Astrocyte (in vitro differentiated cells and primary cell): ENCODE results near the gene CCR4. TPM values are rescaled to one million over a fixed set of nuclear protein-coding genes. Genes with fewer than 3 reads are reported as not detected.

Experiments used
- DNase-seq: peaks from one replicate; pipeline ENCODE4 v3.0.0-alpha.2; 2010; ENCODE audit warnings: low read depth
- FAIRE-seq: peaks from 2 replicates; lab custom pipeline; 2011; peaks lifted over from hg19 to GRCh38; lab: Jason Lieb, UNC
- H2AFZ ChIP-seq: 2 replicates; pipeline ENCODE4 v1.6.0; 2012; ENCODE audit warnings: low read depth, low read length, inconsistent platforms
- H3K27ac ChIP-seq: 2 replicates; pipeline ENCODE4 v1.5.1; 2011; ENCODE audit warnings: low read depth, low read length, inconsistent platforms
- H3K27me3 ChIP-seq: 2 replicates; pipeline ENCODE4 v1.6.0; 2011; ENCODE audit warnings: low read length, inconsistent platforms; ENCODE audit not compliant: insufficient read depth
- H3K36me3 ChIP-seq: 2 replicates; pipeline ENCODE4 v1.5.1; 2011; ENCODE audit warnings: low read length, inconsistent platforms; ENCODE audit not compliant: insufficient read depth
- H3K4me1 ChIP-seq: 2 replicates; pipeline ENCODE4 v1.5.1; 2011; ENCODE audit warnings: low read length, inconsistent platforms; ENCODE audit not compliant: insufficient read depth
- H3K4me2 ChIP-seq: 2 replicates; pipeline ENCODE4 v1.6.0; 2012; ENCODE audit warnings: low read length, inconsistent platforms
- H3K4me3 ChIP-seq: 2 replicates; pipeline ENCODE4 v1.5.1; 2011; ENCODE audit warnings: low read depth, mild to moderate bottlenecking, low read length, inconsistent platforms; ENCODE audit not compliant: insufficient read depth
- H3K79me2 ChIP-seq: 2 replicates; pipeline ENCODE4 v1.6.0; 2012; ENCODE audit warnings: mild to moderate bottlenecking, low read length, inconsistent platforms; ENCODE audit not compliant: insufficient read depth
- H3K9ac ChIP-seq: 2 replicates; pipeline ENCODE4 v1.6.0; 2012; ENCODE audit warnings: mild to moderate bottlenecking, low read length, inconsistent platforms
- H3K9me3 ChIP-seq: 2 replicates; pipeline ENCODE4 v1.5.1; 2012; ENCODE audit warnings: low read depth, mild to moderate bottlenecking, low read length, inconsistent platforms; ENCODE audit not compliant: insufficient read depth
- H4K20me1 ChIP-seq: 2 replicates; pipeline ENCODE4 v1.6.0; 2012; ENCODE audit warnings: low read length, inconsistent platforms; ENCODE audit not compliant: insufficient read depth
- H3K27ac Mint-ChIP-seq: one replicate; pipeline ENCODE4 v1.8.0; 2021; ENCODE audit warnings: mild to moderate bottlenecking, mixed read lengths; ENCODE audit not compliant: unreplicated experiment
- H3K27me3 Mint-ChIP-seq: one replicate; pipeline ENCODE4 v1.8.0; 2021; ENCODE audit warnings: low read depth, mixed read lengths; ENCODE audit not compliant: unreplicated experiment
- H3K36me3 Mint-ChIP-seq: one replicate; pipeline ENCODE4 v1.8.0; 2021; ENCODE audit warnings: low read depth, mixed read lengths; ENCODE audit not compliant: unreplicated experiment
- H3K4me1 Mint-ChIP-seq: one replicate; pipeline ENCODE4 v1.8.0; 2021; ENCODE audit warnings: low read depth, mixed read lengths; ENCODE audit not compliant: unreplicated experiment
- H3K4me3 Mint-ChIP-seq: one replicate; pipeline ENCODE4 v1.8.0; 2021; ENCODE audit warnings: mild to moderate bottlenecking, moderate library complexity, mixed read lengths; ENCODE audit not compliant: unreplicated experiment
- H3K9me3 Mint-ChIP-seq: one replicate; pipeline ENCODE4 v1.8.0; 2021; ENCODE audit warnings: mild to moderate bottlenecking, mixed read lengths; ENCODE audit not compliant: unreplicated experiment
- CTCF ChIP-seq: IDR thresholded peaks from 2 replicates; pipeline ENCODE4 v1.5.1; 2011; ENCODE audit warnings: low read depth, mild to moderate bottlenecking, inconsistent platforms, low read length, moderate library complexity; ENCODE audit not compliant: insufficient read depth
- EZH2 ChIP-seq: IDR thresholded peaks from 2 replicates; pipeline ENCODE4 v1.6.1; 2012; ENCODE audit warnings: mild to moderate bottlenecking, low read length, inconsistent platforms; ENCODE audit not compliant: insufficient read depth
- total RNA-seq: library from RNA; stranded (reverse); gene quantifications from 2 replicates; pipeline ENCODE4 v1.2.1, GENCODE V29; 2021

CCR4 gene
- total RNA-seq, 1 donor from 2014 or later: not detected

- no peaks in the 10 kb centered on the region for H4K20me1 ChIP-seq
- H2AFZ ChIP-seq: no peak overlapping the region
- H3K27me3 ChIP-seq: peaks cover 4% of the 10 kb centered on the region
- no peak overlapping the region for H3K4me3 Mint-ChIP-seq
- no peak for TF ChIP-seq EZH2
- TF ChIP-seq CTCF: no peak
- H3K9me3 Mint-ChIP-seq: no peaks in the 10 kb centered on the region
- no peak overlapping the region for H3K27ac ChIP-seq
- no peak overlapping the region for H3K4me3 ChIP-seq
- no peaks in the 10 kb centered on the region for H3K36me3 ChIP-seq
- peaks cover 11% of the 10 kb centered on the region for H3K4me1 Mint-ChIP-seq
- no peak for FAIRE-seq
- no peaks in the 10 kb centered on the region for H3K79me2 ChIP-seq
- H3K4me2 ChIP-seq: no peak overlapping the region
- H3K27ac Mint-ChIP-seq: no peak overlapping the region
- H3K9ac ChIP-seq: no peak overlapping the region
- no peaks in the 10 kb centered on the region for H3K4me1 ChIP-seq
- no peaks in the 10 kb centered on the region for H3K9me3 ChIP-seq
- DNase-seq: no peak
- peaks cover 6% of the 10 kb centered on the region for H3K36me3 Mint-ChIP-seq
- H3K27me3 Mint-ChIP-seq: peaks cover 7% of the 10 kb centered on the region
These were observed 21.2 kb downstream of the CCR4 start for GRCh38 chr3:32972482-32973146.

- H3K79me2 ChIP-seq: no peaks in the 10 kb centered on the region
- no peak for TF ChIP-seq EZH2
- TF ChIP-seq CTCF: no peak
- H4K20me1 ChIP-seq: no peaks in the 10 kb centered on the region
- Mint-ChIP-seq H3K4me1 (peaks cover 11% of the 10 kb centered on the region), H3K36me3 (peaks cover 5% of the 10 kb centered on the region), H3K27ac (no peak overlapping the region), H3K9me3 (no peaks in the 10 kb centered on the region), H3K27me3 (peaks cover 3% of the 10 kb centered on the region), H3K4me3 (no peak overlapping the region)
- no peak overlapping the region for H3K27ac ChIP-seq
- no peak overlapping the region for H3K9ac ChIP-seq
- H3K4me1 ChIP-seq: no peaks in the 10 kb centered on the region
- DNase-seq (peak; percentile 6), FAIRE-seq (no peak)
- H3K4me3 ChIP-seq: no peak overlapping the region
- no peak overlapping the region for H2AFZ ChIP-seq
- H3K36me3 ChIP-seq: no peaks in the 10 kb centered on the region
- H3K4me2 ChIP-seq: no peak overlapping the region
- no peaks in the 10 kb centered on the region for H3K9me3 ChIP-seq
- peaks cover 4% of the 10 kb centered on the region for H3K27me3 ChIP-seq
These were observed 22.5 kb downstream of the CCR4 start for GRCh38 chr3:32973982-32974381.

- Histone ChIP-seq H4K20me1 (no peaks in the 10 kb centered on the region), H3K27me3 (peaks cover 4% of the 10 kb centered on the region), H3K4me3 (no peak overlapping the region), H3K4me1 (no peaks in the 10 kb centered on the region), H3K36me3 (no peaks in the 10 kb centered on the region), H3K4me2 (no peak overlapping the region), H3K9me3 (no peaks in the 10 kb centered on the region), H3K79me2 (no peaks in the 10 kb centered on the region), H3K9ac (no peak overlapping the region), H3K27ac (no peak overlapping the region), H2AFZ (no peak overlapping the region)
- no peaks in the 10 kb centered on the region for H3K9me3 Mint-ChIP-seq
- DNase-seq (no peak), FAIRE-seq (no peak)
- peaks cover 11% of the 10 kb centered on the region for H3K4me1 Mint-ChIP-seq
- peaks cover 5% of the 10 kb centered on the region for H3K36me3 Mint-ChIP-seq
- no peak for TF ChIP-seq EZH2
- no peak for TF ChIP-seq CTCF
- no peak overlapping the region for H3K27ac Mint-ChIP-seq
- peaks cover 3% of the 10 kb centered on the region for H3K27me3 Mint-ChIP-seq
- no peak overlapping the region for H3K4me3 Mint-ChIP-seq
These were observed 24.6 kb downstream of the CCR4 start for GRCh38 chr3:32975891-32976595.
